Trophoblast cell (in vitro differentiated cells and primary cell): ENCODE results near the gene NOS1AP.
A peak's percentile ranks its signal among the peaks of the same experiment; 100 is the strongest.

ENCODE experiments used
- DNase-seq, 2 donors: peaks; one replicate each; pipeline ENCODE4 v3.0.0-alpha.2; 2016
- H2AFZ ChIP-seq: 2 replicates; pipeline ENCODE4 v1.6.1; 2013; ENCODE audit warnings: low read length, moderate library complexity, mild to moderate bottlenecking; ENCODE audit not compliant: insufficient read depth, poor library complexity
- H2AK5ac ChIP-seq: 2 replicates; pipeline ENCODE4 v1.6.1; 2013; ENCODE audit warnings: mild to moderate bottlenecking, low read length
- H2BK120ac ChIP-seq: 2 replicates; pipeline ENCODE4 v1.6.1; 2013; ENCODE audit warnings: low read length, mild to moderate bottlenecking, moderate library complexity; ENCODE audit not compliant: insufficient read depth, poor library complexity
- H2BK12ac ChIP-seq: 2 replicates; pipeline ENCODE4 v1.6.1; 2013; ENCODE audit warnings: mild to moderate bottlenecking, low read length, moderate library complexity
- H2BK5ac ChIP-seq: 2 replicates; pipeline ENCODE4 v1.6.1; 2013; ENCODE audit warnings: low read length, low read depth, moderate library complexity, mild to moderate bottlenecking; ENCODE audit not compliant: poor library complexity
- H3K14ac ChIP-seq: 2 replicates; pipeline ENCODE4 v1.6.1; 2013; ENCODE audit warnings: mild to moderate bottlenecking, low read length
- H3K18ac ChIP-seq: 2 replicates; pipeline ENCODE4 v1.6.1; 2013; ENCODE audit warnings: mild to moderate bottlenecking, low read length
- H3K23ac ChIP-seq: 2 replicates; pipeline ENCODE4 v1.6.1; 2013; ENCODE audit warnings: low read length
- H3K27ac ChIP-seq: 2 replicates; pipeline ENCODE4 v1.5.1; 2013; ENCODE audit warnings: low read depth, mild to moderate bottlenecking, inconsistent platforms, low read length, moderate library complexity
- H3K27me3 ChIP-seq: 2 replicates; pipeline ENCODE4 v1.6.1; 2013; ENCODE audit warnings: inconsistent platforms, mild to moderate bottlenecking, low read length, moderate library complexity; ENCODE audit not compliant: insufficient read depth
- H3K36me3 ChIP-seq, 2 experiments: 1 replicate in 1 of 2; 2 replicates in 1 of 2; pipeline ENCODE4 v1.6.1; 2013; ENCODE audit warnings: low read length in 2 of 2, mild to moderate bottlenecking in 2 of 2, moderate library complexity in 1 of 2; ENCODE audit not compliant: insufficient read depth in 2 of 2, control insufficient read depth in 1 of 2
- H3K4ac ChIP-seq: 2 replicates; pipeline ENCODE4 v1.6.1; 2013; ENCODE audit warnings: low read depth, mild to moderate bottlenecking, low read length, moderate library complexity
- H3K4me1 ChIP-seq, 2 experiments: 1 replicate in 1 of 2; 2 replicates in 1 of 2; pipeline ENCODE4 v1.6.1; 2013; ENCODE audit warnings: low read length in 2 of 2, mild to moderate bottlenecking in 2 of 2, moderate library complexity in 1 of 2; ENCODE audit not compliant: insufficient read depth in 2 of 2, control insufficient read depth in 1 of 2
- H3K4me2 ChIP-seq: 2 replicates; pipeline ENCODE4 v1.6.1; 2013; ENCODE audit warnings: inconsistent platforms, mild to moderate bottlenecking, low read length, moderate library complexity
- H3K4me3 ChIP-seq: 2 replicates; pipeline ENCODE4 v1.5.1; 2013; ENCODE audit warnings: mild to moderate bottlenecking, low read depth, low read length, inconsistent platforms
- H3K79me1 ChIP-seq: one replicate; pipeline ENCODE4 v1.6.1; 2013; ENCODE audit warnings: low read length
- H3K79me2 ChIP-seq: 2 replicates; pipeline ENCODE4 v1.6.1; 2013; ENCODE audit warnings: low read length, mild to moderate bottlenecking; ENCODE audit not compliant: control insufficient read depth, insufficient read depth, poor library complexity
- H3K9ac ChIP-seq: 2 replicates; pipeline ENCODE4 v1.6.1; 2013; ENCODE audit warnings: mild to moderate bottlenecking, low read length
- H3K9me3 ChIP-seq: 2 replicates; pipeline ENCODE4 v1.6.1; 2013; ENCODE audit warnings: low read depth, mild to moderate bottlenecking, control low read depth, inconsistent platforms, low read length; ENCODE audit not compliant: insufficient read depth
- H4K12ac ChIP-seq: 2 replicates; pipeline ENCODE4 v1.6.1; 2013; ENCODE audit warnings: low read depth, mild to moderate bottlenecking, low read length, moderate library complexity
- H4K8ac ChIP-seq: 2 replicates; pipeline ENCODE4 v1.6.1; 2013; ENCODE audit warnings: low read depth, mild to moderate bottlenecking, low read length, moderate library complexity
- H4K91ac ChIP-seq: one replicate; pipeline ENCODE4 v1.6.1; 2013; ENCODE audit warnings: low read depth, mild to moderate bottlenecking, low read length, moderate library complexity
- WGBS: extraction: QIAGEN DNeasy Blood & Tissue Kit; methylation state at CpG from one replicate; pipeline ENCODE4 v1.1.7; 2013; ENCODE audit warnings: missing lambda C conversion rate; ENCODE audit not compliant: insufficient read length, insufficient coverage; ENCODE audit errors: extremely low coverage; 5-methylcytosine and 5-hydroxymethylcytosine counted together

The NOS1AP gene

GRCh38 chr1:162373072-162373427 lies 303.6 kb downstream of the NOS1AP start:
- no peaks in the 10 kb centered on the region for H3K9me3 ChIP-seq
- no peak overlapping the region for H2BK5ac ChIP-seq
- no peak overlapping the region for H2BK120ac ChIP-seq
- H3K18ac ChIP-seq, result no peak overlapping the region
- peaks cover 4% of the 10 kb centered on the region for H3K79me1 ChIP-seq
- no peaks in the 10 kb centered on the region for H3K79me2 ChIP-seq
- H3K4ac ChIP-seq, result no peak overlapping the region
- no peaks in the 10 kb centered on the region for H3K27me3 ChIP-seq
- H3K36me3 ChIP-seq, result peaks cover 2 to 5% of the 10 kb centered on the region in 2 experiments
- H3K4me3 ChIP-seq, result no peak overlapping the region
- no peak overlapping the region for H3K23ac ChIP-seq
- H3K27ac ChIP-seq, result no peak overlapping the region
- no peak overlapping the region for H3K14ac ChIP-seq
- peaks cover 16 to 17% of the 10 kb centered on the region in 2 experiments for H3K4me1 ChIP-seq
- no peak for DNase-seq
- H4K91ac ChIP-seq, result no peak overlapping the region
- H2AFZ ChIP-seq, result no peak overlapping the region
- WGBS, result no CpG with 5 or more reads among the region's 1 CpG
- H2AK5ac ChIP-seq, result no peak overlapping the region
- no peak overlapping the region for H3K9ac ChIP-seq
- H4K8ac ChIP-seq, result no peak overlapping the region
- H4K12ac ChIP-seq, result no peak overlapping the region
- H3K4me2 ChIP-seq, result no peak overlapping the region
- no peak overlapping the region for H2BK12ac ChIP-seq

- Histone ChIP-seq H3K9me3 (no peaks in the 10 kb centered on the region), H2AFZ (no peak overlapping the region), H4K8ac (peak overlapping the region; percentile 9), H3K4me2 (peak overlapping the region; percentile 5), H3K9ac (no peak overlapping the region), H2BK12ac (peak overlapping the region; percentile 47), H2BK5ac (no peak overlapping the region), H3K79me1 (peaks cover 2% of the 10 kb centered on the region), H2BK120ac (no peak overlapping the region), H4K91ac (no peak overlapping the region), H4K12ac (no peak overlapping the region), H3K36me3 (peaks cover 2 to 5% of the 10 kb centered on the region in 2 experiments), H3K4ac (no peak overlapping the region), H3K27ac (no peak overlapping the region), H3K4me3 (no peak overlapping the region), H3K14ac (peak overlapping the region; percentile 17), H3K4me1 (peaks cover 13 to 14% of the 10 kb centered on the region in 2 experiments), H2AK5ac (no peak overlapping the region), H3K79me2 (no peaks in the 10 kb centered on the region), H3K23ac (no peak overlapping the region), H3K27me3 (no peaks in the 10 kb centered on the region), H3K18ac (no peak overlapping the region)
- no CpG with 5 or more reads among the region's 8 CpGs for WGBS
- DNase-seq, result peak; percentile 91 to 94
These were observed 304.2 kb downstream of the NOS1AP start for GRCh38 chr1:162373541-162374260.

GRCh38 chr1:162374406-162374805 lies 304.9 kb downstream of the NOS1AP start:
- Histone ChIP-seq H3K4ac (no peak overlapping the region), H4K8ac (no peak overlapping the region), H3K4me3 (no peak overlapping the region), H2AFZ (no peak overlapping the region), H3K9ac (no peak overlapping the region), H3K27me3 (no peaks in the 10 kb centered on the region), H3K18ac (peak overlapping the region; percentile 12), H2BK12ac (peak overlapping the region; percentile 47), H2AK5ac (peak overlapping the region; percentile 20), H3K4me1 (peaks cover 13 to 14% of the 10 kb centered on the region in 2 experiments), H2BK120ac (no peak overlapping the region), H2BK5ac (no peak overlapping the region), H3K4me2 (no peak overlapping the region), H3K79me1 (peaks cover 2% of the 10 kb centered on the region), H3K23ac (no peak overlapping the region), H3K27ac (no peak overlapping the region), H4K91ac (no peak overlapping the region), H3K36me3 (peaks cover 2 to 5% of the 10 kb centered on the region in 2 experiments), H3K9me3 (no peaks in the 10 kb centered on the region), H3K79me2 (no peaks in the 10 kb centered on the region), H4K12ac (no peak overlapping the region), H3K14ac (peak overlapping the region; percentile 16)
- no peak for DNase-seq
- WGBS, result no CpG with 5 or more reads among the region's 9 CpGs

- H3K9ac ChIP-seq, result no peak overlapping the region
- H3K4ac ChIP-seq, result no peak overlapping the region
- H3K14ac ChIP-seq, result no peak overlapping the region
- peaks cover 2% of the 10 kb centered on the region for H3K79me1 ChIP-seq
- no peaks in the 10 kb centered on the region for H3K9me3 ChIP-seq
- no peak overlapping the region for H3K4me3 ChIP-seq
- no peak overlapping the region for H2AK5ac ChIP-seq
- H3K18ac ChIP-seq, result no peak overlapping the region
- WGBS, result no CpG with 5 or more reads among the region's 8 CpGs
- no peaks in the 10 kb centered on the region for H3K27me3 ChIP-seq
- no peak overlapping the region for H4K8ac ChIP-seq
- no peaks in the 10 kb centered on the region for H3K79me2 ChIP-seq
- no peak overlapping the region for H2BK120ac ChIP-seq
- no peak overlapping the region for H4K91ac ChIP-seq
- H3K27ac ChIP-seq, result no peak overlapping the region
- H2BK5ac ChIP-seq, result no peak overlapping the region
- peaks cover 2 to 5% of the 10 kb centered on the region in 2 experiments for H3K36me3 ChIP-seq
- H3K23ac ChIP-seq, result no peak overlapping the region
- DNase-seq, result no peak
- no peak overlapping the region for H3K4me2 ChIP-seq
- peaks cover 13 to 14% of the 10 kb centered on the region in 2 experiments for H3K4me1 ChIP-seq
- no peak overlapping the region for H2AFZ ChIP-seq
- no peak overlapping the region for H4K12ac ChIP-seq
- H2BK12ac ChIP-seq, result no peak overlapping the region
These were observed 306.0 kb downstream of the NOS1AP start for GRCh38 chr1:162375463-162375862.
